ENCODE data around the gene TMEM30A. TPM values are rescaled to one million over a fixed set of nuclear protein-coding genes. Genes with fewer than 3 reads are reported as not detected.
A peak's percentile ranks its signal among the peaks of the same experiment; 100 is the strongest.

The TMEM30A gene
- total RNA-seq, 1 donor from 2014 or later = 99.4 TPM

GRCh38 chr6:75301537-75301936, 16.9 kb upstream of the TMEM30A start:
- H3K27ac Mint-ChIP-seq (ENCODE audit: unreplicated experiment) = no peak overlapping the region
- no peaks in the 10 kb centered on the region for H3K27me3 Mint-ChIP-seq (ENCODE audit: unreplicated experiment)
- H3K9me3 Mint-ChIP-seq (ENCODE audit: unreplicated experiment) = no peaks in the 10 kb centered on the region
- no peak for TF ChIP-seq CTCF (IDR thresholded peaks at IDR 0.05; ENCODE audit: unreplicated experiment)
- H3K36me3 Mint-ChIP-seq (ENCODE audit: low read depth, unreplicated experiment) = no peaks in the 10 kb centered on the region
- DNase-seq (ENCODE audit: low spot score) = no peak
- peaks cover 8% of the 10 kb centered on the region for H3K4me1 Mint-ChIP-seq (ENCODE audit: unreplicated experiment)
- H3K4me3 Mint-ChIP-seq (ENCODE audit: unreplicated experiment) = no peak overlapping the region

DNA sequence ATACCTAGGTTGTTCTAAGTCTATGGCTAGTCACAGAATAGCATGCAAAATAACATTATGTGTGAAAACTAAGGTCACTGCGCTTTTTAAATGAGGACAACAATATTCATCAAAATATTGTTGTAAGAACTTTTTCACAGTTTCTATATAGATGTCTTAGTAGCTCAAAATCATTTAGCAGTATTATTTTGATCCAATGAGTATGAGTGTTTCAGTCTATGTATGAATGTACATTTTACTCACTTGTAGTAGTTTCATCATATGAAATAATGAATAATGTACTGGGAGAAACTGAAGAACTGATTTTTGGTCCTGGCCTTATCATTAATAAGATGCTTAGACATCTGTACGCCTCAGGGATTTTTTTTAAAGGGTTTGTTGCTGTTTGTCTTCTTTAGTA, 16.5 kb upstream of the TMEM30A start:
- no peaks in the 10 kb centered on the region for H3K9me3 Mint-ChIP-seq (ENCODE audit: unreplicated experiment)
- no peak for TF ChIP-seq CTCF (IDR thresholded peaks at IDR 0.05; ENCODE audit: unreplicated experiment)
- H3K27ac Mint-ChIP-seq (ENCODE audit: unreplicated experiment) = no peak overlapping the region
- H3K4me3 Mint-ChIP-seq (ENCODE audit: unreplicated experiment) = no peak overlapping the region
- no peaks in the 10 kb centered on the region for H3K27me3 Mint-ChIP-seq (ENCODE audit: unreplicated experiment)
- no peak for DNase-seq (ENCODE audit: low spot score)
- peaks cover 8% of the 10 kb centered on the region for H3K4me1 Mint-ChIP-seq (ENCODE audit: unreplicated experiment)
- H3K36me3 Mint-ChIP-seq (ENCODE audit: low read depth, unreplicated experiment) = no peaks in the 10 kb centered on the region

DNA sequence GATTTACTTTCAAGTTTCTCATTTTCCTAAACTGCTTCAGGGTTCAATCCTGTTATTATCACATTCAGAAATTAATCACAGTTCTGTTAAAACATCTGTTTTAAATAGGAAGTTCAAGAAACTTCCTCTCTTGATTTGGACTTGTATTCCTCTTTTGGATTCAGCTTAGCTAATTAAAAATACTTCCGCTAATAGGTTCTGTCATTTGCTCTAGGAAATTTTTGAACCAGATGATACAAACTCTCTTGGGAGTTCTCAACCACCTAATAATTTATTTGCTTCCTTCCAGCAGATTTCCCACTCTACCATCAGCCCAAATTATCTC, 15.9 kb upstream of the TMEM30A start:
- no peaks in the 10 kb centered on the region for H3K9me3 Mint-ChIP-seq (ENCODE audit: unreplicated experiment)
- no peak for DNase-seq (ENCODE audit: low spot score)
- TF ChIP-seq CTCF (IDR thresholded peaks at IDR 0.05; ENCODE audit: unreplicated experiment) = no peak
- H3K4me1 Mint-ChIP-seq (ENCODE audit: unreplicated experiment) = peaks cover 8% of the 10 kb centered on the region
- H3K27me3 Mint-ChIP-seq (ENCODE audit: unreplicated experiment) = no peaks in the 10 kb centered on the region
- H3K4me3 Mint-ChIP-seq (ENCODE audit: unreplicated experiment) = no peak overlapping the region
- no peaks in the 10 kb centered on the region for H3K36me3 Mint-ChIP-seq (ENCODE audit: low read depth, unreplicated experiment)
- no peak overlapping the region for H3K27ac Mint-ChIP-seq (ENCODE audit: unreplicated experiment)

- H3K9me3 Mint-ChIP-seq (ENCODE audit: unreplicated experiment) = no peaks in the 10 kb centered on the region
- no peaks in the 10 kb centered on the region for H3K36me3 Mint-ChIP-seq (ENCODE audit: low read depth, unreplicated experiment)
- TF ChIP-seq CTCF (IDR thresholded peaks at IDR 0.05; ENCODE audit: unreplicated experiment) = no peak
- no peak for DNase-seq (ENCODE audit: low spot score)
- H3K4me1 Mint-ChIP-seq (ENCODE audit: unreplicated experiment) = peaks cover 8% of the 10 kb centered on the region
- no peak overlapping the region for H3K27ac Mint-ChIP-seq (ENCODE audit: unreplicated experiment)
- no peaks in the 10 kb centered on the region for H3K27me3 Mint-ChIP-seq (ENCODE audit: unreplicated experiment)
- no peak overlapping the region for H3K4me3 Mint-ChIP-seq (ENCODE audit: unreplicated experiment)
These were observed 15.4 kb upstream of the TMEM30A start for GRCh38 chr6:75299801-75300530.

- Mint-ChIP-seq H3K27ac (ENCODE audit: unreplicated experiment) (no peak overlapping the region), H3K4me3 (ENCODE audit: unreplicated experiment) (no peak overlapping the region)
- DNase-seq (ENCODE audit: low spot score) = no peak
These were observed 12.5 kb upstream of the TMEM30A start for GRCh38 chr6:75296811-75297779.

More at GRCh38 chr6:75296811-75297779, 12.5 kb upstream of the TMEM30A start:
- Mint-ChIP-seq H3K36me3 (ENCODE audit: low read depth, unreplicated experiment) (no peaks in the 10 kb centered on the region), H3K4me1 (ENCODE audit: unreplicated experiment) (peaks cover 8% of the 10 kb centered on the region), H3K27me3 (ENCODE audit: unreplicated experiment) (no peaks in the 10 kb centered on the region), H3K9me3 (ENCODE audit: unreplicated experiment) (no peaks in the 10 kb centered on the region)
- peak; percentile 94 for TF ChIP-seq CTCF (IDR thresholded peaks at IDR 0.05; ENCODE audit: unreplicated experiment)
